Mononuclear cell (primary cell): ENCODE results near the gene STARD13. TPM values are rescaled to one million over a fixed set of nuclear protein-coding genes. Genes with fewer than 3 reads are reported as not detected.
"Not testable (repeated sequence)": the region's sequence is repeated elsewhere in the genome, so short reads cannot be mapped to it uniquely, and the experiment has no call there.

Experiments used
- H3K27me3 ChIP-seq: 2 replicates; pipeline ENCODE4 v1.6.0; 2011; ENCODE audit warnings: low read length, control low read depth; ENCODE audit not compliant: insufficient read depth
- H3K4me1 ChIP-seq: 2 replicates; pipeline ENCODE4 v1.5.1; 2011; ENCODE audit warnings: mild to moderate bottlenecking, low read length, control low read depth; ENCODE audit not compliant: insufficient read depth
- H3K4me3 ChIP-seq: 2 replicates; pipeline ENCODE4 v1.5.1; 2011; ENCODE audit warnings: mild to moderate bottlenecking, low read length, moderate library complexity
- H3K9me3 ChIP-seq: 2 replicates; pipeline ENCODE4 v1.5.1; 2011; ENCODE audit warnings: low read depth, mild to moderate bottlenecking, control low read depth, low read length
- total RNA-seq: library from RNA; depleted of rRNA; stranded (reverse); fragments of >200 nt; gene quantifications from one replicate; pipeline ENCODE4 v1.2.3, GENCODE V29; 2012

Gene STARD13
- total RNA-seq, 1 donor = 0.84 TPM

DNA sequence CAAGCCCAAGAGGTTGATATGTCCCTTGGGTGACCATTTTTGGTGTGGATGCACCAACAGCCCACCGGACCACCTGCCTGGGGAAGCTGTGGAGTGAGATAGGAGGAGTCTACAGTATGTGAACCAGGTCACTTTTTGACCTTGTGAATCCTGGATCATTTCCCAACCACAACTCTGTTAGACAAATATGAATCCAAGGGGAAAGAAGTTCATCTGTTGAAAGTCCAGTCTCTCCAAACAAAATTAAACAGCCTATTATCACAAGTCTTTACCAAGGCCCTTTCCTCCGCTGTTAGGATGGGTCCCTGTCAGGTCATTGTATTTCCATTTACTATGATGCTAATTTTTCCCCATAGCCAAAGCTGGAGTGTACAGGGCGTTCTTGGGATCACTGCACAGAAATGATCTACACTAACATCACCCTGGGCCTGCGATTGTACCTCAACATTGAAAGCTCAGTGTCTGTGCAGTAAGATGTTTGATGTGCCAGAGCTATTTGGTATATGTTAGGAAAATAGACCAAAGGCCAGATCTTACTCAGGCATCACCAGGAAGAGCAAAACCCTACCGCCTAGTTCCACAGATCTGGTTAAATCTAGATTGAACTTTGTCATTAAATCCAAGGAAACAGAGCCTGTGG is 117.1 kb downstream of the STARD13 start:
- Histone ChIP-seq H3K27me3 (no peaks in the 10 kb centered on the region), H3K4me3 (no peak overlapping the region), H3K9me3 (no peaks in the 10 kb centered on the region), H3K4me1 (no peaks in the 10 kb centered on the region)

DNA sequence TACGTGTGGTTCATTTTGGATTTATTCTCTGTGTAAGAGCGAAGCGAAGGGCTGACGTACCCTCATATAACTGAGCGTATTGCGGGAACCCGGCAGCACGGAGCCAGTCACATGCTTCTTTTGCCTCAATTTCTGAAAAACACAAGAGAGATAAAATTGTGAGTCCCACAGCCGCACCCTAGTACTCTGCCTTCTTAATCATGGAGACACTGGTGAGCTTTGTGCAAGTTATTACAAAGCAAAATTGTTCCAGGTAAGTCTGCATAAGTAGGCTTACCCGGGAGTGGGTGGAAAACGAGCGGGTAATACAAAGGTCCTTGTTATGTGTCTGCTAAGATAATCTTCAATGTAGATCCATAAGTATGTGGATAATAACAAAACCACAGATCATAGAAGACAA is 118.1 kb downstream of the STARD13 start:
- H3K27me3 ChIP-seq = no peaks in the 10 kb centered on the region
- no peaks in the 10 kb centered on the region for H3K9me3 ChIP-seq
- no peak overlapping the region for H3K4me3 ChIP-seq
- no peaks in the 10 kb centered on the region for H3K4me1 ChIP-seq

DNA sequence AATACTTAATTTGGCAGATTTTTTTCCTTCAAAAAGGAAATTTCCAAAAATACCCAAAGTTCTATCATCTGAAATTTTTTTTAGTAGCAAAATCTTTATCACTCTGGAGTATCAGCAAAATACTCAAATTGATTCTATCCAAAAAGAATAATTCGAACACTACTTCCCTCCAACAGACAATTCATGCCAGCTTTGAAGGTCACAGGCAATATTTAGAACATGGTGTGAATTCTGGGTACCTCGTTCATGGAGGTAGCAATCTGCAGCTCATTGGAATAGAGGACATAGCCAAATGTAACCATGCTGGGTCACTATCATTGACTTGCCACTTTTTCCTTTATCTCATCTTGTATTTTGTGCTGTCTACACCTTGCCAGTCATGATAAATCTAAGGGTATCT is 119.8 kb downstream of the STARD13 start:
- Histone ChIP-seq H3K9me3 (no peaks in the 10 kb centered on the region), H3K27me3 (no peaks in the 10 kb centered on the region), H3K4me1 (no peaks in the 10 kb centered on the region), H3K4me3 (no peak overlapping the region)

DNA sequence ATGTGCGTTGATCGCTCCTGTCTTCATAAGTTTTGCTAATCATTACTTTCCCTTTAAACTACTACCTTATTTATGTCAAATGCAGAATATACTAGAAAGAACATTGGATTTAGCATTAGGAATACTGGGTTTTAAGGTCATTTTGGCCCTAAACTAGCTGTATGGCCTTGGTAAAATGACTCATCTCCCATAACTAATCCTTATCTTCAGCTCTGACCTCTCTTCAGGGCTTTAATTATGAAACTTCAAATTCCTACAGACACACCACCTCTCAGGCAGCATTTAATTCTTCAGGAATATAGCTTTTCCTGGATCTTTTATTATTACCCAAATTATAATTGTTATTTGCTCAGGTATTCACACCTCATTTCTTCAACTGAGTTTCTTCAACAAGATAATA is 121.2 kb downstream of the STARD13 start:
- no peaks in the 10 kb centered on the region for H3K4me1 ChIP-seq
- no peaks in the 10 kb centered on the region for H3K9me3 ChIP-seq
- H3K4me3 ChIP-seq = no peak overlapping the region
- H3K27me3 ChIP-seq = no peaks in the 10 kb centered on the region

DNA sequence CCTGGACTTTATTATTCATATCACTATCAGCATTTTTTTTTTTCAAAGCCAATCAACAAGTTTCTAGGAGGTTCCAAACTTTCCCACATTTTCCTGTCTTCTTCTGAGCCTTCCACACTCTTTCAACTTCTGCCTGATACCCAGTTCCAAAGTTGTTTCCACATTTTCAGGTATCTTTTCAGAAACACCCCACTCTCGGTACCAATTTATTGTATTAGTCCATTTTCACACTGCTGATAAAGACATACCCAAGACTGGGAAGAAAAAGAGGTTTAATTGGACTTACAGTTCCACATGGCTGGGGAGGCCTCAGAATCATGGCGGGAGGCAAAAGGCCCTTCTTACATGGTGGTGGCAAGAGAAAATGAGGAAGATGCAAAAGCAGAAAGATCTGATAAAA is 122.8 kb downstream of the STARD13 start:
- not testable (repeated sequence) for H3K4me1 ChIP-seq, H3K4me3 ChIP-seq, H3K27me3 ChIP-seq, H3K9me3 ChIP-seq

DNA sequence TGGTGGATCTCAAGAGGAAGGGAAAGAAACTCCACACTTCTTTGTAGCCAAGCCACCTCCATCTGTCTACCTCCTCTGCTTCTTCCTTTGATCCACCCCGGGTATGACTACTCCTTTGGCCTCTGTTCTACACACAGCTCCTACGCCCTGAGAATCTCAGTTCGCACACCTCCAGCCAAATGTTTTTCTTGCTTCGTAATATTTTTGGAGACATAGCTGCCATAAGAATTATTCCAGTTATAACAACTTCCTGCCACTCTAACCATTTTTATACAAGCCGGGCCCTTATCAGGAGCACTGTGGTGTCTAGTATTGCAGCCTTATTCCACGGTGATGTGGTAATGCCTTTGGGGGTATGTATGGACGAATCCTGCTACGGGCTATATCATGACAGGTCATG is 126.7 kb downstream of the STARD13 start:
- H3K27me3 ChIP-seq = no peaks in the 10 kb centered on the region
- no peak overlapping the region for H3K4me3 ChIP-seq
- H3K4me1 ChIP-seq = no peaks in the 10 kb centered on the region
- H3K9me3 ChIP-seq = no peaks in the 10 kb centered on the region

DNA sequence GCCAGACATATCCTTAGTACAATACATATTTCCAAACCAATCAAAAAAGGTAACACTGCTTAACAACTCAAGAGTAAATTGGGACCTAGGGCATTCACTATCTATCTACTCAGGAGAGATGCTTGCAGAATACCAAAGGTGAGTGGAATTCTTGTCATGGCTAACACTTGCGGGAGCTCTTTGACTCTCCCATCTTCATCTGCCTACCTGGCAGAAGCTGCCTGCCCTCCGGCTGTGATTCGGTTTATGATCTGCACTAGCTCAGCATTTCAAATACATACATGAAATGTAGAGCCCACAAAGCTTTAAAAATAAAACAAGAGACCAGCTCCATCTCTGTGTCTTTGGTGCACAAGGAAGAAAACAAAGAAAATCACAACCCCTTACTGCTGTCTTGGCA is 127.3 kb downstream of the STARD13 start:
- Histone ChIP-seq H3K27me3 (no peaks in the 10 kb centered on the region), H3K4me1 (no peaks in the 10 kb centered on the region), H3K4me3 (no peak overlapping the region), H3K9me3 (no peaks in the 10 kb centered on the region)

DNA sequence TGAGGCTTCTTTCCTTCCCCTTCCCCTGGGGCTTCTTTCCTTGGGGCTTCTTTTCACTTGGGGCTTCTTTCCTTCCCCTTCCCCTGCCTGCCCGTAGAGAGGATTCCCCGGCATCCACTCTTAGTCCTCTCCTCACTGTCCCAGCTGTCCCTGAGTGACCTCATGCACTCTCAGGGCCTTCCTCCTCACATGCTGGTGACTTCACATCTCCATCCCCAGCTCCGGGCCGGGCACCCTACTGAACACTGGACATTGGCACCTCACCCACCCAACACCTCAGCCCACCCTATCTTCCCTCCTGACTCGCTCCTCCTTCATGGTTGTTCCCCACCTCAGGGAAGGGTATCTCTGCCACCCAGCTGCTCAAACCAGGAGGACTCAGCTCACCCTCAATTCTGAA is 130.6 kb downstream of the STARD13 start:
- H3K4me3 ChIP-seq = no peak overlapping the region
- H3K27me3 ChIP-seq = no peaks in the 10 kb centered on the region
- H3K9me3 ChIP-seq = no peaks in the 10 kb centered on the region
- no peaks in the 10 kb centered on the region for H3K4me1 ChIP-seq

DNA sequence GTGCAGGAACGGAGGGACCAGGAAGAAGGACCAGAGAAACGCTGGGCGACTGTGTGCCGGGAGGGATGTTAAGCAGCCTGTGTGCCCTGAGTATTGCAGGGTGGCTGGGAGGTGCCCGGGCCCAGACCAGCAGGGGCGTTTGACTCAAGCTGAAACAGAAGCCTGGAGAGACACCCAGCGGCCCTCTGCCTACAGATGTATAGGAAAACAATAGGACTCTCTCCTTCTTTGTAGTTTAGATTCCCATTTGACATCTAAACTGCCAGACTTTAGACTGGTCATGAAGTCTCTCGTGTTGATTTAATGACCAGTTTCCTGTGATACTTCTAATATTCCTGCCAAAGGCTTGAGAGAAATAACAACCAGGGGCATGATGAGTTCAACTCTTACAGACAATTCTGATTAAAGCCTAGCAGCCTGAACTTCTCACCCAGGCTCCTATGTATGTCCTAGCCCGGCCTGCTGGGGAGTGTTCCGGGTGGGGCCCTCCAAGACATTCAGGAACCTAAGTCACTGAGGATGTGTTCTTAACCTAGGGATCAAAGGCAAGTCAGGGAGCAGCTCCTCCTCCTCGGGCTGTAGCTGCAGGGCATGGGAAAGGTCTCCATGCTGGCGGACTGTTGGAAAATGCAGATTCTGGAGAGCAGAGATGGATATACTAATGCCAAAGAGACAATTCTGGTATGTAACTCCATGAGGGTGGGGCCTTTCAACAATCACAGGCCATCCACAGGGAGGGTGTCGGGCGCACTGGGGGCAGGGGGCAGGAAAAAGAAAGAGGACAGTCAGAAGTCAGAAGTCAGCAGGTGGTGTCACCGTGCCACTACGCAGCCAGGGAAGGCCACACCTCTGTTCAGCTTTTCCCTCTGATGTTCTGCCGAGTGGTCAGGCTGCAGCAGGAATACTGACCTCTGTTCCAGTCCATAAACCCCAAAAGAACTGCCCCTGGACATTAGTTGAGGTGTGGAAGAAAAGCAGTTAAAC is 131.8 kb downstream of the STARD13 start:
- Histone ChIP-seq H3K27me3 (no peaks in the 10 kb centered on the region), H3K4me1 (no peaks in the 10 kb centered on the region), H3K9me3 (no peaks in the 10 kb centered on the region), H3K4me3 (no peak overlapping the region)

DNA sequence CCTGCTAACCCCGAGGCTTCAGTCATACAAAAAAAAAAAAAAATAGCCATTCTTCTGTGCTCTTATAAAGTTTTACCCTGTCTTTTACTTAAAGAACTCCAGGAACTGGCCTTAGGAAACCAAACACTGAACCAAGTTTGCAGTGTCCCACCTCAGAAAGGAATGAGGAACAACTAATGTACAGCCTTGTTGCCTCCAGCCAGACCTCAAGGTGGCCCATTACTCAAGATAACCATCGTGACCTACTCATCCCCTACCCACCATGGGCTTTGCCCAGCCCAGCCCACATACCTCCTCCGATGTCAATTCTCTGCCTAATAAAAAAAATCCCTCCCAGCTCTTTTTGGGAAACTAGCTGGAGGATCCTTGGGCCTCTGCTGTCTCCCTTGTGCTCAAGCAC is 133.2 kb downstream of the STARD13 start:
- Histone ChIP-seq H3K4me3 (no peak overlapping the region), H3K27me3 (no peaks in the 10 kb centered on the region), H3K9me3 (no peaks in the 10 kb centered on the region), H3K4me1 (no peaks in the 10 kb centered on the region)

DNA sequence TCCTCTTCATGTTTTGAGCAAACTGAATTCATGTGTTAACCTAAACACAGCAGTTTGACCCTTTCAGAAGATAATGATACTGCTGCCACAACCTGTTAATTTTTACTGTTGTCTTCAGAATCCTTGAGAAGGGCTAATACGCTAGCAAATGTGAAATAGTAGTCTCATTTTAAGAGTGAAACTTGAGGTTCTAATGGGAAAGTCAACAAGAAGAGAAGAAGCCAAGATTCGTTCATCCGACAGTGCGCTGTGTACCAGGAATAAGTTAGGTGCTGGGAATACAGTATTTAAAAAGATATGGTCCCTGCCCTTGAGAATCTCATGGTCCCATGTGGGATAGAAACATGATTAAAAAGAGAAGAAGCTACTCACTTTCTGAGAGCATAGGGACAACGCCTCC is 134.9 kb downstream of the STARD13 start:
- Histone ChIP-seq H3K4me1 (no peaks in the 10 kb centered on the region), H3K4me3 (no peak overlapping the region), H3K9me3 (no peaks in the 10 kb centered on the region), H3K27me3 (no peaks in the 10 kb centered on the region)

DNA sequence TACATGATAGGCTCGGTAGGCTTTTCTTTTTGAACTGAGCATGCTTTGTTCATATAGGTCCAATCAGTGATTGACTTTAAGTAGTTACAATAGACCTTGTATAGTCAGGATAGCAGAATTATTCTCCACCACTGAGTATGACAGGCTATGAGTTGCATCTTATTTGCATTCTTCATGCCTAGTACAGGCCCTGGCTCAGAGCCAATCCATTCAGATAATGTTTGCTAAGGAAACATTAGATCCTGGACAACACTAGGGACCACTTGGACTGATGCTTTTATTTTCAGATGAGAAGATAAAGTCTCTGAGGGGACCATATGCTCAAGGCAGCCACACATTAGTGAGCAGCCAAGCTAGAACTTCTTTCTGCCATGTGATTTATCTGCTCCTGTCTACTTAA is 135.4 kb downstream of the STARD13 start:
- no peaks in the 10 kb centered on the region for H3K9me3 ChIP-seq
- H3K27me3 ChIP-seq = no peaks in the 10 kb centered on the region
- H3K4me3 ChIP-seq = no peak overlapping the region
- H3K4me1 ChIP-seq = no peaks in the 10 kb centered on the region

DNA sequence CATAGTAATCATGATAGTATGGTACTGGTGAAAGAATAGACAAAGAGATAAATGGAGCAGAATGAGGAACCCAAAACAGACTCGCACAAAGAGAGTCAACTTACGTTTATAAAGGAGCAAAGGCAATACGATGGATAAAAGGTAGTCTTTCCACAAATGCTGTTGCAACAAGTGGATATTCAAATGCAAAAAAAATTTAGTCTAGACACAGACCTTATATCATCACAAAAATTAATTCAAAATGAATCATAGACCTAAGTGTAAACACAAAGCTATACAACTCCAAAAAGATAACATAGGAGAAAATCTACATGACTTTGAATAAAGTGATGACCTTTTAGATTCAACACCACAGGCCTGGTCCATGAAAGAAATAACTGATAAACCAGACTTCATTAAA is 137.7 kb downstream of the STARD13 start:
- H3K4me1 ChIP-seq = no peaks in the 10 kb centered on the region
- no peaks in the 10 kb centered on the region for H3K9me3 ChIP-seq
- no peaks in the 10 kb centered on the region for H3K27me3 ChIP-seq
- no peak overlapping the region for H3K4me3 ChIP-seq

DNA sequence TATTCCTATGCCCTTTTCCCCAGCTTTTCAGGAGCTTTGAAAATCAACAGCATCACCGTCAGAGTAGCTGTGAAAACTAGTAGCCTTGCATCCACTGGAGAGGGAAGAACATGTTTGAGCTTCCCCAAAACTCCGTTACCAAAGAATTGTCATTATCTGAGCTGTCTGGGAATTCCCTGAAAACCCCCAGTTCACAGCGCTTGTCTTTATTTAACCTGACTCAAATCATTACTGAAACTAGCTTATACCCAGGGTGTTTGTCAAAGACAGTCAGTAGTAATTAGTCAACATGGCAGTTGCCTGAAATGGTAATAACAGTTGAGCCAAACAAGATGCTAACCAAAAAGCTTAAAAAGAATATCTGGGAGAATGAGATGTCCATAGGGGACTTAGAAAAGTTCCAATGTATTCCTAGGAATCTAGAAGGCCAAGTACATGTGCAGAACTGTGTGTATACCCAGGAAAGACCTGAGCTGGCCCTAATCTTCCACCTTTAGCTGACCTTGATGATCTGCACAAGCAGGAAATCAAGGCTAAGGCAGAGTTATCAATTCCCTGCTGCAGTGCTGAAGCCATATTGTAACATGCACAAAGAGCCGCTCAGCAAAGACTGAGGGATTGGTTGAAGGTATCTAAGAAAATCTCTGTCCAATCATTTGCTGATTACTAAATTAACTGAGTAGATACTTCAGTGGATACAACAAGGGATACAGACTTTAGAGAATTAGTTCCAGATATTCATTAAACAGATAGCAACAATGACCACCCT is 138.5 kb downstream of the STARD13 start:
- Histone ChIP-seq H3K27me3 (no peaks in the 10 kb centered on the region), H3K4me1 (no peaks in the 10 kb centered on the region), H3K4me3 (no peak overlapping the region), H3K9me3 (no peaks in the 10 kb centered on the region)

DNA sequence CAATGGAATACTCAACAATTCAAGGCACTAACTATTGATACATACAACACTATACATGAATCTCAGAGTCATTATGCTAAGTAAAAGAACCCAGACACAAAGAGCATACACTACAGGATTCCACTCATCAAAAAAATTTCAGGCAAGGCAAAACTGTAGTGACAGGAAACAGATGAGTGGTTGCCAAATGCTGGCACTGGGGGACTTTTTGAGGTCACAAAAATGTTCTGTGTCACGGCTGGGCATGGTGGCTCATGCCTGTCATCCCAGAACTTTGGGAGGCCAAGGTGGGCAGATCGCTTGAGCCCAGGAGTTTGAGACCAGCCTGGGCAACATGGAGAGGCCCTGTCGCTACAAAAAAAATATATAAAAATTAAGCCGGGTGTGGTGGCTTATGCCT is 139.9 kb downstream of the STARD13 start:
- Histone ChIP-seq H3K4me3 (no peak overlapping the region), H3K9me3 (no peaks in the 10 kb centered on the region), H3K27me3 (no peaks in the 10 kb centered on the region), H3K4me1 (no peaks in the 10 kb centered on the region)
